Natural killer cell (primary cell): ENCODE measurements around the gene CENPM. TPM values are rescaled to one million over a fixed set of nuclear protein-coding genes. Genes with fewer than 3 reads are reported as not detected.

Experiments used
- ATAC-seq, 3 donors: fragments of 150-1000 bp in 2 of 3; fragments of 200-7000 bp in 1 of 3; cut with Tn5 transposase; 1 replicate in 1 of 3; 2 replicates in 2 of 3; pipeline ENCODE4 v1.10.0; 2021; ENCODE audit warnings: mild to moderate bottlenecking in 2 of 3, moderate library complexity in 2 of 3
- DNase-seq, 2 donors: peaks; one replicate each; pipeline versions ENCODE4 v3.0.0 to v3.0.0-alpha.2; 2013 to 2021; ENCODE audit warnings: mixed read lengths in 1 of 2
- H3K27ac ChIP-seq: one replicate; pipeline ENCODE4 v1.5.1; 2013; ENCODE audit warnings: mild to moderate bottlenecking, low read length
- H3K27me3 ChIP-seq: one replicate; pipeline ENCODE4 v1.6.1; 2013; ENCODE audit warnings: low read length; ENCODE audit not compliant: control insufficient read depth, insufficient read depth
- H3K36me3 ChIP-seq: one replicate; pipeline ENCODE4 v1.6.1; 2013; ENCODE audit warnings: low read length; ENCODE audit not compliant: control insufficient read depth, insufficient read depth
- H3K4me1 ChIP-seq: one replicate; pipeline ENCODE4 v1.6.1; 2013; ENCODE audit warnings: low read length; ENCODE audit not compliant: control insufficient read depth, insufficient read depth
- H3K4me3 ChIP-seq: one replicate; pipeline ENCODE4 v1.5.1; 2013; ENCODE audit warnings: low read length
- H3K9me3 ChIP-seq: one replicate; pipeline ENCODE4 v1.6.1; 2013; ENCODE audit warnings: low read length; ENCODE audit not compliant: control insufficient read depth, insufficient read depth
- H3K27ac Mint-ChIP-seq, 2 donors: one replicate each; pipeline ENCODE4 v1.8.0; 2022; ENCODE audit warnings: mild to moderate bottlenecking in 2 of 2, mixed read lengths in 2 of 2, moderate library complexity in 1 of 2
- H3K27me3 Mint-ChIP-seq, 2 donors: one replicate each; pipeline ENCODE4 v1.8.0; 2022; ENCODE audit warnings: low read depth in 2 of 2, mixed read lengths in 2 of 2
- H3K36me3 Mint-ChIP-seq: one replicate; pipeline ENCODE4 v1.8.0; 2022; ENCODE audit warnings: mixed read lengths
- H3K4me1 Mint-ChIP-seq, 2 donors: one replicate each; pipeline ENCODE4 v1.8.0; 2022; ENCODE audit warnings: mixed read lengths in 2 of 2
- H3K4me3 Mint-ChIP-seq: one replicate; pipeline ENCODE4 v1.8.0; 2022; ENCODE audit warnings: mild to moderate bottlenecking, moderate library complexity, mixed read lengths
- H3K9me3 Mint-ChIP-seq, 2 donors: one replicate each; pipeline ENCODE4 v1.8.0; 2022; ENCODE audit warnings: mixed read lengths in 2 of 2
- CTCF ChIP-seq: fragments of 200-600 bp; IDR thresholded peaks from one replicate; pipeline ENCODE4 v1.8.0; 2022; ENCODE audit warnings: antibody characterized with exemption
- WGBS: methylation state at CpG from one replicate; pipeline ENCODE4 v1.1.7; 2013; ENCODE audit warnings: missing lambda C conversion rate; ENCODE audit not compliant: insufficient coverage; 5-methylcytosine and 5-hydroxymethylcytosine counted together
- intact Hi-C: fragments of 100-400 bp; cut with micrococcal nuclease; formaldehyde crosslinking; loops from one replicate; pipeline ENCODE4 v1.14.2; 2022
- total RNA-seq, 4 donors: library from RNA; stranded (reverse); fragments of 120-200 nt in 1 of 4; gene quantifications; one replicate each; pipeline versions ENCODE4 v1.2.3 to v1.2.4, GENCODE V29; 2013 to 2022

The CENPM gene
- total RNA-seq, 3 donors from 2014 or later (not counting 1 experiment from before 2014, with no cell fraction given), result 4.2 to 7.1 (median 6.1) TPM

- no peak for ATAC-seq
These were observed 44.2 kb upstream of the CENPM start for GRCh38 chr22:41991111-41991510.

GRCh38 chr22:41989246-41989645 is 42.3 kb upstream of the CENPM start:
- no peak for DNase-seq
- TF ChIP-seq CTCF, result no peak
- no peaks in the 10 kb centered on the region for H3K36me3 ChIP-seq
- Mint-ChIP-seq H3K27me3 (peaks cover 0 to 16% of the 10 kb centered on the region in 2 donors), H3K9me3 (no peaks in the 10 kb centered on the region), H3K4me1 (no peaks in the 10 kb centered on the region), H3K27ac (no peak overlapping the region), H3K4me3 (no peak overlapping the region), H3K36me3 (no peaks in the 10 kb centered on the region)
- no peaks in the 10 kb centered on the region for H3K4me1 ChIP-seq
- no peaks in the 10 kb centered on the region for H3K9me3 ChIP-seq
- WGBS, result 86% methylated on average over 4 of the region's 4 CpGs
- no peak overlapping the region for H3K27ac ChIP-seq
- H3K4me3 ChIP-seq, result no peak overlapping the region
- intact Hi-C loops, result no loop called here
- ATAC-seq, result no peak
- no peaks in the 10 kb centered on the region for H3K27me3 ChIP-seq

More at GRCh38 chr22:41991111-41991510, 44.2 kb upstream of the CENPM start:
- TF ChIP-seq CTCF, result no peak
- Mint-ChIP-seq H3K4me3 (no peak overlapping the region), H3K9me3 (no peaks in the 10 kb centered on the region), H3K27ac (no peak overlapping the region), H3K27me3 (peaks cover 0 to 19% of the 10 kb centered on the region in 2 donors), H3K4me1 (no peaks in the 10 kb centered on the region), H3K36me3 (no peaks in the 10 kb centered on the region)
- Histone ChIP-seq H3K36me3 (no peaks in the 10 kb centered on the region), H3K27me3 (no peaks in the 10 kb centered on the region), H3K27ac (no peak overlapping the region), H3K4me1 (no peaks in the 10 kb centered on the region), H3K4me3 (no peak overlapping the region), H3K9me3 (no peaks in the 10 kb centered on the region)
- no peak for DNase-seq
- intact Hi-C loops, result no loop called here
- WGBS, result 91% methylated on average over 7 of the region's 7 CpGs

GRCh38 chr22:41987276-41987675 is 40.3 kb upstream of the CENPM start:
- H3K4me3 ChIP-seq, result no peak overlapping the region
- no peaks in the 10 kb centered on the region for H3K4me1 Mint-ChIP-seq
- no peak for TF ChIP-seq CTCF
- H3K4me1 ChIP-seq, result no peaks in the 10 kb centered on the region
- no peak overlapping the region for H3K4me3 Mint-ChIP-seq
- no peaks in the 10 kb centered on the region for H3K36me3 Mint-ChIP-seq
- H3K36me3 ChIP-seq, result no peaks in the 10 kb centered on the region
- intact Hi-C loops, result no loop called here
- peaks cover 0 to 12% of the 10 kb centered on the region in 2 donors for H3K27me3 Mint-ChIP-seq
- H3K27me3 ChIP-seq, result no peaks in the 10 kb centered on the region
- ATAC-seq (no peak), DNase-seq (no peak)
- H3K27ac ChIP-seq, result no peak overlapping the region
- 89% methylated on average over 5 of the region's 5 CpGs for WGBS
- no peaks in the 10 kb centered on the region for H3K9me3 ChIP-seq
- H3K9me3 Mint-ChIP-seq, result no peaks in the 10 kb centered on the region
- H3K27ac Mint-ChIP-seq, result no peak overlapping the region
